SK-N-SH treated with all-trans-retinoic acid at 6 μM for 48 hours (cell line): ENCODE measurements around the gene TSPAN18.

Experiments
- RARB ChIP-seq: fragments of 250-450 bp; sonication (Bioruptor Pico); IDR thresholded peaks from 2 replicates; pipeline ENCODE4 v1.8.0; 2021; ENCODE audit warnings: mild to moderate bottlenecking, moderate library complexity
- ZNF70 ChIP-seq: fragments of 450-650 bp; formaldehyde crosslinking; IDR thresholded peaks from 2 replicates; pipeline ENCODE4 v1.5.0; 2020; ENCODE audit warnings: mild to moderate bottlenecking, moderate library complexity

- TF ChIP-seq ZNF70 (CRISPR knock-in tag): no peak
- no peak for TF ChIP-seq RARB (CRISPR knock-in tag)
Measured at GRCh38 chr11:44755556-44756523, 29.1 kb downstream of the TSPAN18 start.
